HepG2 (cell line): ENCODE measurements around the gene DGAT2. TPM values are rescaled to one million over a fixed set of nuclear protein-coding genes. Genes with fewer than 3 reads are reported as not detected.

Experiments
- AGO2 ChIP-seq: fragments of 200-400 bp; formaldehyde crosslinking; optimal IDR thresholded peaks from 2 replicates; pipeline ENCODE3; 2017; ENCODE audit warnings: mild to moderate bottlenecking, low read depth, low read length, moderate library complexity
- ARID3A ChIP-seq: IDR thresholded peaks from 2 replicates; pipeline ENCODE4 v1.6.1; 2012; ENCODE audit warnings: low read depth, low read length, improper control_type of control experiment
- ETV5 ChIP-seq: IDR thresholded peaks from 2 replicates; pipeline ENCODE4 v1.6.1; 2018; ENCODE audit warnings: missing biosample characterization, missing genetic modification reagents, inconsistent platforms, borderline replicate concordance
- HCFC1 ChIP-seq: fragments of 150-350 bp; IDR thresholded peaks from 2 replicates; pipeline ENCODE4 v1.6.1; 2014; ENCODE audit warnings: low read depth, low read length
- HNF4G ChIP-seq, 2 experiments: sonication (generic) in 1 of 2; formaldehyde crosslinking in 1 of 2; IDR thresholded peaks; 2 replicates each; pipeline versions ENCODE4 v1.4.0 to v1.6.1; 2011 to 2020; ENCODE audit warnings: borderline replicate concordance in 2 of 2, low read depth in 2 of 2, mild to moderate bottlenecking in 2 of 2, low read length in 1 of 2, missing genetic modification reagents in 1 of 2, moderate library complexity in 1 of 2
- MAFK ChIP-seq, 2 experiments: IDR thresholded peaks in 1 of 2; conservative IDR thresholded peaks in 1 of 2; 2 replicates each; pipeline ENCODE4 v1.6.1; 2011; ENCODE audit warnings: improper control_type of control experiment in 2 of 2, low read length in 2 of 2
- MYPOP ChIP-seq: sonication (generic); formaldehyde crosslinking; IDR thresholded peaks from 2 replicates; pipeline ENCODE4 v1.8.1; 2023; ENCODE audit warnings: mild to moderate bottlenecking, moderate library complexity, missing genetic modification reagents
- NR2F1 ChIP-seq, 2 experiments: fragments of 450-650 bp in 1 of 2; formaldehyde crosslinking in 1 of 2; IDR thresholded peaks; 2 replicates each; pipeline versions ENCODE4 v1.5.0 to v1.6.1; 2016 to 2020; ENCODE audit warnings: mild to moderate bottlenecking in 1 of 2, missing compliant biosample characterization in 1 of 2, missing genetic modification reagents in 1 of 2, moderate library complexity in 1 of 2
- PAXIP1 ChIP-seq: sonication (generic); formaldehyde crosslinking; conservative IDR thresholded peaks from 2 replicates; pipeline ENCODE4 v1.4.0; 2020; ENCODE audit warnings: mild to moderate bottlenecking, missing genetic modification reagents, moderate library complexity
- SMAD3 ChIP-seq: sonication (generic); formaldehyde crosslinking; IDR thresholded peaks from 2 replicates; pipeline ENCODE4 v1.4.0; 2020; ENCODE audit warnings: missing genetic modification reagents
- SOX6 ChIP-seq, 2 experiments: fragments of 450-650 bp in 1 of 2; sonication (generic) in 1 of 2; formaldehyde crosslinking in 1 of 2; IDR thresholded peaks; 2 replicates each; pipeline versions ENCODE4 v1.4.0 to v1.6.1; 2017 to 2020; ENCODE audit warnings: antibody characterized with exemption in 1 of 2, mild to moderate bottlenecking in 1 of 2, missing genetic modification reagents in 1 of 2
- TARDBP ChIP-seq: sonication (generic); formaldehyde crosslinking; IDR thresholded peaks from 2 replicates; pipeline ENCODE4 v1.8.0; 2022; ENCODE audit warnings: mild to moderate bottlenecking, missing genetic modification reagents
- ZNF234 ChIP-seq: sonication (generic); formaldehyde crosslinking; conservative IDR thresholded peaks from 2 replicates; pipeline ENCODE4 v1.5.1; 2020; ENCODE audit warnings: mild to moderate bottlenecking, missing genetic modification reagents
- ZNF326 ChIP-seq: sonication (generic); formaldehyde crosslinking; IDR thresholded peaks from 2 replicates; pipeline ENCODE4 v1.4.0; 2020; ENCODE audit warnings: missing genetic modification reagents, borderline replicate concordance
- ZNF329 ChIP-seq: sonication (generic); formaldehyde crosslinking; IDR thresholded peaks from 2 replicates; pipeline ENCODE4 v1.9.0; 2021; ENCODE audit warnings: low read depth, mild to moderate bottlenecking, missing genetic modification reagents
- ZNF34 ChIP-seq: sonication (generic); formaldehyde crosslinking; IDR thresholded peaks from 2 replicates; pipeline ENCODE4 v1.4.0; 2020; ENCODE audit warnings: mild to moderate bottlenecking, missing genetic modification reagents, borderline replicate concordance
- ZNF703 ChIP-seq: sonication (generic); formaldehyde crosslinking; IDR thresholded peaks from 2 replicates; pipeline ENCODE4 v1.5.1; 2020; ENCODE audit warnings: missing genetic modification reagents, mild to moderate bottlenecking, moderate library complexity, borderline replicate concordance
- ZNF75D ChIP-seq: sonication (generic); formaldehyde crosslinking; IDR thresholded peaks from 2 replicates; pipeline ENCODE4 v1.8.1; 2023; ENCODE audit warnings: missing genetic modification reagents, mild to moderate bottlenecking, borderline replicate concordance
- polyA plus RNA-seq, 8 experiments: library from polyadenylated mRNA; depleted of rRNA in 3 of 8; stranded (reverse) in 7 of 8; unstranded in 1 of 8; fragments of >200 nt; fragmentation: Illumina TruSeq in 4 of 8; extraction: Trizol in 4 of 8; gene quantifications; 2 replicates each; pipeline versions ENCODE4 v1.2.1 to v1.2.3, GENCODE V29; 2011 to 2016; ENCODE audit warnings: low read depth in 4 of 8, missing spikeins in 1 of 8, mixed read lengths in 1 of 8; ENCODE audit not compliant: insufficient read depth in 1 of 8
- total RNA-seq, 5 experiments: library from RNA; depleted of rRNA; stranded (reverse); fragments of >200 nt; fragmentation: Illumina TruSeq; extraction: Trizol; gene quantifications; 2 replicates each; pipeline ENCODE4 v1.2.3, GENCODE V29; 2016; ENCODE audit warnings: low read depth in 1 of 5
- TF ChIP-seq, protein P1 (sequence below): sonication (generic); formaldehyde crosslinking; IDR thresholded peaks from 2 replicates; pipeline ENCODE4 v1.4.0; 2020; ENCODE audit warnings: missing genetic modification reagents
- TF ChIP-seq, protein P2 (sequence below): sonication (generic); formaldehyde crosslinking; conservative IDR thresholded peaks from 2 replicates; pipeline ENCODE4 v1.8.0; 2022; ENCODE audit warnings: missing genetic modification reagents

Gene DGAT2
- total and polyA plus RNA-seq, 2 of the 13 experiments (the other 11 are each of a cell fraction or from before 2014, with no cell fraction given), result 39.0 to 65.6 TPM

- TF ChIP-seq HNF4G (IDR thresholded peaks at IDR 0.05; ENCODE audit: borderline replicate concordance, low read depth, low read length) (peak; percentile 94), HNF4G (CRISPR knock-in tag; IDR thresholded peaks at IDR 0.05; ENCODE audit: borderline replicate concordance, low read depth) (no peak; the same call in 1 of the 2 replicates), TARDBP (no peak), SOX6 (IDR thresholded peaks at IDR 0.05) (no peak), SOX6 (CRISPR knock-in tag; IDR thresholded peaks at IDR 0.05) (peak; percentile 79), ZNF75D (CRISPR knock-in tag) (no peak), ZNF34 (CRISPR knock-in tag) (no peak), ZNF703 (CRISPR knock-in tag) (no peak), ETV5 (CRISPR knock-in tag) (peak; percentile 64; the same call in 1 of the 2 replicates), MYPOP (0 out of 2 replicates have a peak, but pooled peaks have one; percentile 24), HCFC1 (no peak), ARID3A (peak; percentile 87), AGO2 (no peak), PAXIP1 (CRISPR knock-in tag) (peak; percentile 98), NR2F1 (CRISPR knock-in tag; IDR thresholded peaks at IDR 0.05) (peak in 1 of 2 experiments; percentile 86; a peak in 3 of 4 replicates), ZNF234 (CRISPR knock-in tag) (no peak), ZNF329 (CRISPR knock-in tag) (no peak), ZNF326 (CRISPR knock-in tag) (no peak), SMAD3 (CRISPR knock-in tag) (peak; percentile 55; the same call in 1 of the 2 replicates), MAFK (conservative IDR thresholded peaks at IDR 0.05 in 1 of 2, IDR thresholded peaks at IDR 0.05 in 1 of 2; ENCODE audit: low read length in 2 of 2) (no peak)
- TF ChIP-seq, protein P1, sequence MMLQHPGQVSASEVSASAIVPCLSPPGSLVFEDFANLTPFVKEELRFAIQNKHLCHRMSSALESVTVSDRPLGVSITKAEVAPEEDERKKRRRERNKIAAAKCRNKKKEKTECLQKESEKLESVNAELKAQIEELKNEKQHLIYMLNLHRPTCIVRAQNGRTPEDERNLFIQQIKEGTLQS (CRISPR knock-in tag), result no peak
- TF ChIP-seq, protein P2, sequence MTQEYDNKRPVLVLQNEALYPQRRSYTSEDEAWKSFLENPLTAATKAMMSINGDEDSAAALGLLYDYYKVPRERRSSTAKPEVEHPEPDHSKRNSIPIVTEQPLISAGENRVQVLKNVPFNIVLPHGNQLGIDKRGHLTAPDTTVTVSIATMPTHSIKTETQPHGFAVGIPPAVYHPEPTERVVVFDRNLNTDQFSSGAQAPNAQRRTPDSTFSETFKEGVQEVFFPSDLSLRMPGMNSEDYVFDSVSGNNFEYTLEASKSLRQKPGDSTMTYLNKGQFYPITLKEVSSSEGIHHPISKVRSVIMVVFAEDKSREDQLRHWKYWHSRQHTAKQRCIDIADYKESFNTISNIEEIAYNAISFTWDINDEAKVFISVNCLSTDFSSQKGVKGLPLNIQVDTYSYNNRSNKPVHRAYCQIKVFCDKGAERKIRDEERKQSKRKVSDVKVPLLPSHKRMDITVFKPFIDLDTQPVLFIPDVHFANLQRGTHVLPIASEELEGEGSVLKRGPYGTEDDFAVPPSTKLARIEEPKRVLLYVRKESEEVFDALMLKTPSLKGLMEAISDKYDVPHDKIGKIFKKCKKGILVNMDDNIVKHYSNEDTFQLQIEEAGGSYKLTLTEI (CRISPR knock-in tag), result no peak
Observed at GRCh38 chr11:75784085-75784478, 15.5 kb downstream of the DGAT2 start (continued).
